Posterior cingulate gyrus (tissue), 11 donors: ENCODE measurements around the gene AMER1.

ENCODE experiments used
- DNase-seq, 10 donors: peaks; one replicate each; pipeline versions ENCODE4 v3.0.0 to v3.0.0-alpha.2; 2020 to 2021; ENCODE audit warnings: mixed read lengths in 3 of 10
- intact Hi-C: fragments of 100-400 bp; cut with DNase I; formaldehyde crosslinking; loops from one replicate; pipeline ENCODE4 v1.15.1; 2023

AMER1 gene

DNA sequence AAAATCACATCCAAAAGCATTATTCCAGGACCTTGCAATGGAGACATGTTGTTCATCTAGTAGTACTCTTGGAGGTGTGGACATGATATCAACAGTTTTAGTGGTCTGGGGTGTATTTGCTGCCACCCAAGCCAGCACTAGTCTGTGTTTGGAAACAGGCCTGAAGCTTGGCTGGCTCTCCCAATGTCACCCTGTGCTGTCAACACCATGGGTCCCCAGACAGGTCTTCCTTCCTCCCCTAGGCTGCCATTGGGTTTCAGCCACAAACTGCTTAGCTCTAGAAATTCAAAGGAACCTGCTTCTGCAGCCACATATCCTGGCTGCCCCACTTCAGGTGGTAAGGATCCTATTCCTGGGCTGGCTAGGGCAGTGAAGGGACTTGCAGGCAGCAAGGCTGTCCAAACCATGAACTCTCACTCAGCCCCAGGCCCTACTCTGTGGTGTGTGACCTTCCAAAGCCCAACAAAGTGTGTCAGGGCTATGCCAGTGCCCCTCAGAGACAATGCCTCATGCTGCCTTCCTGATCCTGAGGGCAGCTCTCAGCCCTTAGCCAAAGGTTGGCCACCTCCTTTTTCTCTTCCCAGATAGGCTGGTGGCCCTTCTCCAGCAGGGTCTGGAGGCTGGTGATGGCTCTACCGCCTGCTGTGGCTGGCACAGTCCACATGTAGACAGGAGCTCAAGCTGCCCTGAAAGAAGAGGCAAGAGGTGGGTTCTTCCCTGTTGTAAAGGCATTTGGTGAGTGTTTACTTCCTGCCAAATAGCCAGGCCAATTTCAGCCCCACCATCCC lies 18.3 kb downstream of the AMER1 start:
- intact Hi-C loops = no loop called here
- DNase-seq = no peak

DNA sequence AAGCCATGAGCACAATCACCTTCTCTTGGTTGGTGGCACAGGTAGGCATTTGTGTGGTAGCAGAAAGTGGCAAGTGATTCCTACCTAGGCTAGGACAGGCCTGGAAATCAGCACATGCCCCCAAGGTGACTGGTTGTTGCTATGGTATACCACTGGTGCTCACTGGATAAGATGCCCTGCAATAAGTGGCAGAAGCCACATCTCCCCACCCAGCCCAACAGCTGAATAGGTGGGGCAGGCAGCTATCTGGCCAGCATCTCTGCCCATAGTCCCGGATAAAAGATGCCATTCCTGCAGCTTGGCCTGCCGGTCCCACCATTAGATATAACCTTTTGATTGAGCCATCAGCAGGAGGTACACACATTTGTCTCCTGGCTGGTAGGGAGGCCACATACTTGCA lies 21.1 kb downstream of the AMER1 start:
- intact Hi-C loops = no loop called here
- no peak for DNase-seq

DNA sequence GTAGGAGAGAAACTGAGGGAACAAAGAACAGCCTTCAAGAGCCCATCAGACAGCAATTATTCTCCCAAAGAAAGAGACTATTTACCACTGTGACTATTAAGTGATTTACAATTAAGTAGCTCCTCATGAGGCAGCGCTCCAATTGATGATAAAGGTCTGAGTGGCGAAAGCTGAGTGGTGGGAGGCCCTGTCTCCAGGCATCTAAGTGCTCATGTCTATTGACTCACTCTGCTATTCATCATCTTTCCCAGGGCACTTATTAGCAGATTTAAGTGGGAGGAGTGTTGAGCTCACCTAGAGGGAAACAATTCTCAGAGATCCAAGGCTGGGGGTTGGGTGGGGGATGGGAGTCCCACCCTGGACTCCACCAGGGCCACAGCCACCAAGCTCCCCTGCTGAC lies 23.3 kb downstream of the AMER1 start:
- intact Hi-C loops = no loop called here
- DNase-seq = no peak

DNA sequence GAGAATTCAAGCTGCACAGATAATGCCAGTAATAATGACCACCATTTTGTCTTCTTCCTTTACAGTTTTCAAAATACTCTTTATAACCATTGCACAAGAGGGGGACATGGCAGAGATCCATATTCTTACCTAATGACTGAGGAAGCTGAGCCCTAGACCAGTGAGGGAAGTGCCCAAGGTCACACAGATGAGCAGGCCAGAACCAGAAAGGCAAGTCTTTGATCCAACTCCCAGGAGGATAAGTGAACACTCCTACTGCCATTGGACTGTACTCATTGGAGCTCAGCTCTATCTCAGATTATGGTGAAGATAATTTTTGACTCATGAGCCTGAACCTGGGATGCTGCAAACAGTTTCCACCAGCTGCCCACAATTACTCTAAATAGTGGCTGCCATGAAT lies 28.6 kb downstream of the AMER1 start:
- intact Hi-C loops = no loop called here

DNA sequence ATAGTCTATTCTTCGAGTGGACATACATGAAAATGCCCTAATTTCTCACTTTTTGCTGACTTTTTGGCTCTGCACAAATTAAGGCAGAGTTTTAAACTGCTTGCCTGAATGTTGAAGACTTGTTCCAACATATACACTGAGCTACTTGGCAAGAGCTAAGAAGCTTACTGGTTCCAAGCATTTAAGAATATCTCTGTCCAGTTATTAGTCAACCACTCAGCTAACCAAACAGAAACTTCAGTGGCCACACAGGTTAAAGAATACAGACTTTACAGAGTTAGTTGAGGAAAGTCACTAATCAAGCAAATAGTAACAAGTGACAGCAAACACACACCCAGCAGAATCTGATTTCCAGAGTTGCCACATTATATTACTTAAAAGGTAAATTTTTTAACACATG lies 35.5 kb downstream of the AMER1 start:
- intact Hi-C loops = no loop called here
- DNase-seq = no peak

More for the DNA sequence above, 28.6 kb downstream of the AMER1 start:
- no peak for DNase-seq

DNA sequence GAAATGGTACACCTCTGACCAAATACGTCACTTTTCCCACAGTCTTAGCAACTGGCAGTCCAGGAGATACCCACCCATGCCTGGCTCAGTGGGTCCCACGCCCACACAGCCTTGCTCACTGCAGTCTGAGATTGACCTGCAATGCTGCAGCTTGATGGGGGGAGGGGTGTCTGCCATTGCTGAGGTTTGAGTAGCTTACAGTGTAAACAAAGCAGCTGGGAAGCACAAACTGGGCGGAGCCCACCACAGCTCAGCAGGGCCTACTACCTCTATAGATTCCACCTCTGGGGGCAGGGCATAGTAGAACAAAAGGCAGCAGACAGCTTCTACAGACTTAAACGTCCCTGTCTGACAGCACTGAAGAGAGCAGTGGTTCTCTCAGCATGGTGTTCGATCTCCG lies 52.7 kb downstream of the AMER1 start:
- no peak for DNase-seq
- intact Hi-C loops = no loop called here

DNA sequence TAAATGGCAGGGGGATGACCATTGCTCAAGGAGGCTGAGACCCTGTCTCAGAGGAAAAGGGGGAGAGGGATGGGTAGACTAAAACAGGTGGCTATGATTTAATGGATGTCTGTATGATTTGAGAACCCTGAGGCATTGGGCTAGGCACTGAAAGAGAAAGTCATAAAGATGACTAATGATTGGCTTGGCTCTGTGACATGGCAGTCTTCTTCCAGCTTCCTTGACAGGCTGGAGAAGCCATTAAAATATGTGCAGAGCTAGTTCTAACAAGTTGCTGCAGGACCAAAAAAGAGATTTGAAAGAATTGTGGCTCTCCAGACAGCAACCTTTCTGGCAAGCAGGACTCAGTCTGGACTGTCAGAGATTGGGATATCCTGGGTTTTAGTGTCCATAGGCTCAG lies 53.6 kb downstream of the AMER1 start:
- DNase-seq = no peak
- intact Hi-C loops = no loop called here

DNA sequence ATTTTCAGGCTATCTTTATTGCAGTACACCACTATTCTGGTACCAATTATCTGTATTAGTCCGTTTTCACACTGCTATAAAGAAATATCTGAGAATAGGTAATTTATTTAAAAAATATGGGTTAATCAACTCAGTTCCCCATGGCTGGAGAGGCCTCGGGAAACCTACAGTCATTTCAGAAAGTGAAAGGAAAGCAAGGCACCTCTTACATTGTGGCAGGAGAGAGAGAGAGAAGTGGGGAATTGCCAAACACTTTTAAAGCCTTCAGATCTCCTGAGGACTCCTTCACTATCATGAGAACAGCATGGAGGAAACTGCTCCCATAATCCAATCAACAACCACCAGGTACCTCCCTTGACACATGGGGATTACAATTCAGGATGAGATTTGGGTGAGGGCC lies 54.7 kb downstream of the AMER1 start:
- intact Hi-C loops = no loop called here
- no peak for DNase-seq
